ENCODE data around the gene PPM1H.

The PPM1H gene

GRCh38 chr12:62802984-62803383 lies 132.0 kb downstream of the PPM1H start:
- H3K4me3 ChIP-seq (replicated peaks; ENCODE audit: low read depth, low read length): no peak overlapping the region
- TF ChIP-seq CTCF (IDR thresholded peaks at IDR 0.05; ENCODE audit: low read depth, low read length, missing control alignments): no peak
- DNase-seq (ENCODE audit: extremely low read depth, low read depth): no peak

GRCh38 chr12:62802321-62802720 lies 132.6 kb downstream of the PPM1H start:
- no peak overlapping the region for H3K4me3 ChIP-seq (replicated peaks; ENCODE audit: low read depth, low read length)
- no peak for TF ChIP-seq CTCF (IDR thresholded peaks at IDR 0.05; ENCODE audit: low read depth, low read length, missing control alignments)
- no peak for DNase-seq (ENCODE audit: extremely low read depth, low read depth)

- no peak overlapping the region for H3K4me3 ChIP-seq (replicated peaks; ENCODE audit: low read depth, low read length)
- no peak for TF ChIP-seq CTCF (IDR thresholded peaks at IDR 0.05; ENCODE audit: low read depth, low read length, missing control alignments)
- no peak for DNase-seq (ENCODE audit: extremely low read depth, low read depth)
These were observed 133.2 kb downstream of the PPM1H start for GRCh38 chr12:62801796-62802195.

GRCh38 chr12:62800707-62801400 lies 134.1 kb downstream of the PPM1H start:
- no peak for TF ChIP-seq CTCF (IDR thresholded peaks at IDR 0.05; ENCODE audit: low read depth, low read length, missing control alignments)
- H3K4me3 ChIP-seq (replicated peaks; ENCODE audit: low read depth, low read length): no peak overlapping the region
- DNase-seq (ENCODE audit: extremely low read depth, low read depth): peak; percentile 94

GRCh38 chr12:62799766-62800406 lies 135.1 kb downstream of the PPM1H start:
- no peak for TF ChIP-seq CTCF (IDR thresholded peaks at IDR 0.05; ENCODE audit: low read depth, low read length, missing control alignments)
- DNase-seq (ENCODE audit: extremely low read depth, low read depth): no peak
- no peak overlapping the region for H3K4me3 ChIP-seq (replicated peaks; ENCODE audit: low read depth, low read length)

GRCh38 chr12:62799126-62799736 lies 135.7 kb downstream of the PPM1H start:
- no peak overlapping the region for H3K4me3 ChIP-seq (replicated peaks; ENCODE audit: low read depth, low read length)
- TF ChIP-seq CTCF (IDR thresholded peaks at IDR 0.05; ENCODE audit: low read depth, low read length, missing control alignments): peak; percentile 94
- peak; percentile 81 for DNase-seq (ENCODE audit: extremely low read depth, low read depth)

Data from HFF-Myc (cell line).